Left colon (tissue), 2 donors: ENCODE measurements around the gene TRIM8. TPM values are rescaled to one million over a fixed set of nuclear protein-coding genes. Genes with fewer than 3 reads are reported as not detected.
"Not testable (repeated sequence)": the region's sequence is repeated elsewhere in the genome, so short reads cannot be mapped to it uniquely, and the experiment has no call there.

ENCODE experiments used
- ATAC-seq: fragments of 200-7000 bp; cut with Tn5 transposase; one replicate; pipeline ENCODE4 v1.9.1; 2020; ENCODE audit warnings: mild to moderate bottlenecking, moderate library complexity
- DNase-seq, 2 donors: peaks; one replicate each; pipeline ENCODE4 v3.0.0-alpha.2; 2020
- intact Hi-C, 2 donors: fragments of 100-400 bp; cut with DNase I in 1 of 2; cut with micrococcal nuclease in 1 of 2; formaldehyde crosslinking; loops; one replicate each; pipeline versions ENCODE4 v1.11.2 to v1.14.0; 2022; cut with DNase I, micrococcal nuclease
- total RNA-seq, 2 donors: library from RNA; stranded (reverse); fragmentation: NEBNext Ultra II Directional; extraction: Animal tissue kit (Norgen Biotek cat#: 25700); gene quantifications; one replicate each; pipeline ENCODE4 v1.2.1, GENCODE V29; 2021
- donor health status: DM: no; HTN: no; CAD: no.
- donor health status: DM: yes; HTN: yes; CAD: no.

Gene TRIM8
- total RNA-seq, 2 donors from 2014 or later, result 58.4 to 64.0 TPM

- DNase-seq, result no peak
- intact Hi-C loops, result no loop called here
- no peak for ATAC-seq
These were observed 33.2 kb downstream of the TRIM8 start for GRCh38 chr10:102677331-102678067.

- DNase-seq, result no peak
- no peak for ATAC-seq
- intact Hi-C loops, result no loop called here
These were observed 33.8 kb downstream of the TRIM8 start for GRCh38 chr10:102678068-102678400.

- DNase-seq, result peak; percentile 62 to 81
- peak; percentile 78 for ATAC-seq
- intact Hi-C loops, result no loop called here
These were observed 34.6 kb downstream of the TRIM8 start for GRCh38 chr10:102678842-102679289.

- DNase-seq, result no peak
- ATAC-seq, result no peak
These were observed 35.3 kb downstream of the TRIM8 start for GRCh38 chr10:102679596-102679995.

GRCh38 chr10:102681696-102682095 lies 37.4 kb downstream of the TRIM8 start:
- no peak for ATAC-seq

More at GRCh38 chr10:102679596-102679995, 35.3 kb downstream of the TRIM8 start:
- intact Hi-C loops, result no loop called here

GRCh38 chr10:102682416-102682815 lies 38.1 kb downstream of the TRIM8 start:
- no peak for DNase-seq
- peak; percentile 72 for ATAC-seq
- intact Hi-C loops, result no loop called here

More at GRCh38 chr10:102681696-102682095, 37.4 kb downstream of the TRIM8 start:
- intact Hi-C loops, result no loop called here
- no peak for DNase-seq

- DNase-seq, result no peak
- no peak for ATAC-seq
- intact Hi-C loops, result no loop called here
These were observed 38.7 kb downstream of the TRIM8 start for GRCh38 chr10:102682981-102683380.

GRCh38 chr10:102683736-102684135 lies 39.5 kb downstream of the TRIM8 start:
- intact Hi-C loops, result no loop called here
- ATAC-seq (no peak), DNase-seq (no peak)

- no peak for ATAC-seq
- DNase-seq, result no peak
- intact Hi-C loops, result no loop called here
These were observed 47.2 kb downstream of the TRIM8 start for GRCh38 chr10:102691285-102692066.

GRCh38 chr10:102695401-102695800 lies 51.1 kb downstream of the TRIM8 start:
- intact Hi-C loops, ATAC-seq, DNase-seq: not testable (repeated sequence)

- DNase-seq (no peak), ATAC-seq (no peak)
- intact Hi-C loops, result no loop called here
These were observed 52.5 kb downstream of the TRIM8 start for GRCh38 chr10:102696736-102697135.

- no peak for ATAC-seq
- no peak for DNase-seq
- intact Hi-C loops, result no loop called here
These were observed 54.6 kb downstream of the TRIM8 start for GRCh38 chr10:102698894-102699293.

GRCh38 chr10:102701272-102701671 lies 57.0 kb downstream of the TRIM8 start:
- DNase-seq (no peak), ATAC-seq (no peak)
- intact Hi-C loops, result no loop called here

GRCh38 chr10:102701796-102702195 lies 57.5 kb downstream of the TRIM8 start:
- DNase-seq (no peak), ATAC-seq (no peak)
- intact Hi-C loops, result no loop called here

GRCh38 chr10:102702742-102703141 lies 58.5 kb downstream of the TRIM8 start:
- DNase-seq (no peak), ATAC-seq (no peak)
- intact Hi-C loops, result no loop called here

- intact Hi-C loops, result no loop called here
- DNase-seq, result no peak
- ATAC-seq, result no peak
These were observed 60.6 kb downstream of the TRIM8 start for GRCh38 chr10:102704915-102705314.

GRCh38 chr10:102705531-102705930 lies 61.3 kb downstream of the TRIM8 start:
- DNase-seq (no peak), ATAC-seq (no peak)
- intact Hi-C loops, result no loop called here
